T-helper 17 cell (primary cell): Measurements from ENCODE around the gene YTHDF1. TPM values are rescaled to one million over a fixed set of nuclear protein-coding genes. Genes with fewer than 3 reads are reported as not detected.

ENCODE experiments used
- ATAC-seq: fragments of 150-1000 bp; cut with Tn5 transposase; 2 replicates; pipeline ENCODE4 v1.10.0; 2021; ENCODE audit warnings: mild to moderate bottlenecking, moderate library complexity
- DNase-seq, 3 donors: peaks; one replicate each; pipeline versions ENCODE4 v3.0.0 to v3.0.0-alpha.2; 2020 to 2021
- H3K9me3 ChIP-seq: one replicate; pipeline ENCODE4 v1.7.0; 2013; ENCODE audit warnings: low read length, mild to moderate bottlenecking; ENCODE audit not compliant: control insufficient read depth, poor library complexity, severe bottlenecking
- H3K27ac Mint-ChIP-seq: one replicate; pipeline ENCODE4 v1.8.0; 2022; ENCODE audit warnings: mild to moderate bottlenecking, moderate library complexity, mixed read lengths
- H3K27me3 Mint-ChIP-seq: one replicate; pipeline ENCODE4 v1.8.0; 2022; ENCODE audit warnings: mixed read lengths
- H3K36me3 Mint-ChIP-seq: one replicate; pipeline ENCODE4 v1.8.0; 2022; ENCODE audit warnings: low read depth, mixed read lengths
- H3K4me1 Mint-ChIP-seq: one replicate; pipeline ENCODE4 v1.8.0; 2022; ENCODE audit warnings: mild to moderate bottlenecking, mixed read lengths
- H3K4me3 Mint-ChIP-seq: one replicate; pipeline ENCODE4 v1.8.0; 2022; ENCODE audit warnings: mild to moderate bottlenecking, moderate library complexity, mixed read lengths
- total RNA-seq, 4 donors: library from RNA in 2 of 4; stranded (reverse) in 2 of 4; gene quantifications; one replicate each; pipeline ENCODE4 v1.2.3 and lab custom pipeline; 2022 to 2026

Gene YTHDF1
- total RNA-seq, 2 donors from 2014 or later = 30.0 to 41.4 TPM

- Mint-ChIP-seq H3K27ac (no peak overlapping the region), H3K4me1 (no peaks in the 10 kb centered on the region), H3K27me3 (peaks cover 32% of the 10 kb centered on the region), H3K4me3 (no peak overlapping the region), H3K36me3 (no peaks in the 10 kb centered on the region)
- ATAC-seq = no peak
- H3K9me3 ChIP-seq = peaks cover 4% of the 10 kb centered on the region
- no peak for DNase-seq
These were observed 64.9 kb downstream of the YTHDF1 start for GRCh38 chr20:63150911-63151531.

- H3K4me1 Mint-ChIP-seq = no peaks in the 10 kb centered on the region
- H3K36me3 Mint-ChIP-seq = no peaks in the 10 kb centered on the region
- no peak overlapping the region for H3K4me3 Mint-ChIP-seq
- peaks cover 27% of the 10 kb centered on the region for H3K27me3 Mint-ChIP-seq
- H3K9me3 ChIP-seq = peaks cover 4% of the 10 kb centered on the region
- H3K27ac Mint-ChIP-seq = no peak overlapping the region
- DNase-seq (no peak), ATAC-seq (no peak)
These were observed 65.5 kb downstream of the YTHDF1 start for GRCh38 chr20:63150391-63150898.

- Mint-ChIP-seq H3K27me3 (peaks cover 27% of the 10 kb centered on the region), H3K27ac (no peak overlapping the region), H3K4me3 (no peak overlapping the region), H3K36me3 (no peaks in the 10 kb centered on the region), H3K4me1 (no peaks in the 10 kb centered on the region)
- H3K9me3 ChIP-seq = peaks cover 4% of the 10 kb centered on the region
- ATAC-seq (no peak), DNase-seq (no peak)
These were observed 66.3 kb downstream of the YTHDF1 start for GRCh38 chr20:63149531-63150192.

GRCh38 chr20:63148696-63149095 lies 67.2 kb downstream of the YTHDF1 start:
- peaks cover 4% of the 10 kb centered on the region for H3K9me3 ChIP-seq
- no peak overlapping the region for H3K4me3 Mint-ChIP-seq

GRCh38 chr20:63147532-63147931 lies 68.4 kb downstream of the YTHDF1 start:
- H3K9me3 ChIP-seq = peaks cover 4% of the 10 kb centered on the region
- ATAC-seq = no peak

More at GRCh38 chr20:63148696-63149095, 67.2 kb downstream of the YTHDF1 start:
- no peaks in the 10 kb centered on the region for H3K36me3 Mint-ChIP-seq
- ATAC-seq (no peak), DNase-seq (no peak)
- no peaks in the 10 kb centered on the region for H3K4me1 Mint-ChIP-seq
- peaks cover 30% of the 10 kb centered on the region for H3K27me3 Mint-ChIP-seq
- H3K27ac Mint-ChIP-seq = no peak overlapping the region

More at GRCh38 chr20:63147532-63147931, 68.4 kb downstream of the YTHDF1 start:
- no peaks in the 10 kb centered on the region for H3K4me1 Mint-ChIP-seq
- no peaks in the 10 kb centered on the region for H3K36me3 Mint-ChIP-seq
- H3K27me3 Mint-ChIP-seq = peaks cover 27% of the 10 kb centered on the region
- DNase-seq = no peak
- no peak overlapping the region for H3K27ac Mint-ChIP-seq
- no peak overlapping the region for H3K4me3 Mint-ChIP-seq

Other genes with a start within 250 kb of the YTHDF1 start
- gene BHLHE23, start 209.2 kb downstream of the YTHDF1 start, total RNA-seq = not detected
- not detected for gene BIRC7, start 19.8 kb upstream of the YTHDF1 start, total RNA-seq
- gene NKAIN4, start 38.3 kb upstream of the YTHDF1 start, total RNA-seq = not detected
- 100 to 1,000 TPM; 108 to 128 TPM for gene ARFGAP1, start 56.7 kb upstream of the YTHDF1 start, total RNA-seq
- gene COL20A1, start 77.1 kb upstream of the YTHDF1 start, total RNA-seq = under 1 TPM in 1 of 2 donors, not detected in 1; 0.10 TPM
- not detected for gene CHRNA4, start 145.2 kb upstream of the YTHDF1 start, total RNA-seq